Body of pancreas (tissue), 4 donors: ENCODE measurements around the gene COLEC11.

Experiments
- POLR2A ChIP-seq, 3 donors: fragments of 450-650 bp; IDR thresholded peaks; one replicate each; pipeline ENCODE4 v1.6.1; 2016; ENCODE audit warnings: antibody characterized with exemption in 3 of 3, mild to moderate bottlenecking in 2 of 3
- TF ChIP-seq, protein P1 (sequence below), 7 experiments: fragments of 450-650 bp in 4 of 7; fragments of 200-600 bp in 3 of 7; sonication (generic) in 3 of 7; IDR thresholded peaks; one replicate each; pipeline ENCODE4 v1.5.1; 2016 to 2019; ENCODE audit warnings: antibody characterized with exemption in 7 of 7

DNA sequence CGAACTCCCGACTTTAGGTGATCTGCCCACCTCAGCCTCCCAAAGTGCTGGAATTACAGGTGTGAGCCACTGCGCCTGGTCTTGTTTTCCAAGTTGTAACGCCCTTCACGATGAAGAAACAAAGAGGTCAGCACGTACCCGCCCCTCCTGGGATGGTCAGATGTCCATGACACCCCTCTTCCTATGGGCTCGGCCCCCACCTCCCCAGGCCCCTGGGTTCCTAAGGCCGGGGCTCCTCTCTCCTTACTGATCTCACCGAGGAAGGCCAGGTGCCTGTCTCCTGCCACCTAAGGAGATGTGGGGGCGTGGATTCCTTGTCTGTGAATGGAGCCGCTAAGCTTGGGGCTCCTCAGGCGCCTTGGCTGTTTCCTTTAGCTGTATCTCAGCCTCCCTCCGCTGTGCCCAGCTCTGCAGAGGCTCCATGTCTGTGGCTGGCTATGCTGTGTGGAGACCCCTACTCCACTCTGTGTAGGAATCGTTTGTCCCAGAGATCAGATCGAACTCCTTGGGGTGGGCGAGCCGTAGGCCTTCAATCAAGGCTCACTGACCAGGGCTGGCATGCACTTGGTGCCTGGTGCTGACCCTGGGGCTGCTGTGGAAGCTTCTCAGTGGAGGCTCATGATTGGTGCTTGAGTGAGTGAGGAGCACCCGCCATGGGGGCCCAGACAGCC lies 8.8 kb downstream of the COLEC11 start:
- no peak for TF ChIP-seq POLR2A (IDR thresholded peaks at IDR 0.05)
- TF ChIP-seq, protein P1, sequence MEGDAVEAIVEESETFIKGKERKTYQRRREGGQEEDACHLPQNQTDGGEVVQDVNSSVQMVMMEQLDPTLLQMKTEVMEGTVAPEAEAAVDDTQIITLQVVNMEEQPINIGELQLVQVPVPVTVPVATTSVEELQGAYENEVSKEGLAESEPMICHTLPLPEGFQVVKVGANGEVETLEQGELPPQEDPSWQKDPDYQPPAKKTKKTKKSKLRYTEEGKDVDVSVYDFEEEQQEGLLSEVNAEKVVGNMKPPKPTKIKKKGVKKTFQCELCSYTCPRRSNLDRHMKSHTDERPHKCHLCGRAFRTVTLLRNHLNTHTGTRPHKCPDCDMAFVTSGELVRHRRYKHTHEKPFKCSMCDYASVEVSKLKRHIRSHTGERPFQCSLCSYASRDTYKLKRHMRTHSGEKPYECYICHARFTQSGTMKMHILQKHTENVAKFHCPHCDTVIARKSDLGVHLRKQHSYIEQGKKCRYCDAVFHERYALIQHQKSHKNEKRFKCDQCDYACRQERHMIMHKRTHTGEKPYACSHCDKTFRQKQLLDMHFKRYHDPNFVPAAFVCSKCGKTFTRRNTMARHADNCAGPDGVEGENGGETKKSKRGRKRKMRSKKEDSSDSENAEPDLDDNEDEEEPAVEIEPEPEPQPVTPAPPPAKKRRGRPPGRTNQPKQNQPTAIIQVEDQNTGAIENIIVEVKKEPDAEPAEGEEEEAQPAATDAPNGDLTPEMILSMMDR (IDR thresholded peaks at IDR 0.05) = no peak
